Measurements from ENCODE around the gene GLYATL1B. TPM values are rescaled to one million over a fixed set of nuclear protein-coding genes. Genes with fewer than 3 reads are reported as not detected.
"Not testable (repeated sequence)": the region's sequence is repeated elsewhere in the genome, so short reads cannot be mapped to it uniquely, and the experiment has no call there.

Gene GLYATL1B
- total RNA-seq, 4 donors from 2014 or later, result not detected

GRCh38 chr11:59062602-59063529 lies 23.2 kb upstream of the GLYATL1B start:
- 49 to 52% methylated on average over 56 of the region's 56 CpGs for WGBS, 2 donors
- no peak for DNase-seq (ENCODE audit: low spot score in 2 of 2)
- intact Hi-C loops (cut with DNase I; ENCODE audit: low total_unique reads), result no loop called here
- TF ChIP-seq POLR2A (IDR thresholded peaks at IDR 0.05), result no peak
- TF ChIP-seq CTCF (IDR thresholded peaks at IDR 0.05), result no peak
- H3K4me3 ChIP-seq (ENCODE audit: low read depth, poor library complexity, severe bottlenecking), result no peak overlapping the region

GRCh38 chr11:59063996-59064727 lies 21.9 kb upstream of the GLYATL1B start:
- intact Hi-C loops (cut with DNase I; ENCODE audit: low total_unique reads); H3K4me3 ChIP-seq (ENCODE audit: low read depth, poor library complexity, severe bottlenecking); DNase-seq (ENCODE audit: low spot score in 2 of 2): not testable (repeated sequence)
- 76 to 82% methylated on average over 14 of the region's 14 CpGs for WGBS, 2 donors

- DNase-seq (ENCODE audit: low spot score in 2 of 2), result no peak
- WGBS, 2 donors, result 67 to 83% methylated on average over 1 of the region's 1 CpG
- intact Hi-C loops (cut with DNase I; ENCODE audit: low total_unique reads), result no loop called here
- TF ChIP-seq CTCF (IDR thresholded peaks at IDR 0.05) (no peak), POLR2A (IDR thresholded peaks at IDR 0.05) (no peak)
- H3K4me3 ChIP-seq (ENCODE audit: low read depth, poor library complexity, severe bottlenecking), result no peak overlapping the region
These were observed 17.0 kb upstream of the GLYATL1B start for GRCh38 chr11:59069087-59069486.

GRCh38 chr11:59076876-59077571 lies 9.1 kb upstream of the GLYATL1B start:
- 84 to 85% methylated on average over 8 of the region's 8 CpGs for WGBS, 2 donors
- intact Hi-C loops (cut with DNase I; ENCODE audit: low total_unique reads), result no loop called here
- no peak overlapping the region for H3K4me3 ChIP-seq (ENCODE audit: low read depth, poor library complexity, severe bottlenecking)
- TF ChIP-seq CTCF (IDR thresholded peaks at IDR 0.05) (no peak), POLR2A (IDR thresholded peaks at IDR 0.05) (no peak)
- DNase-seq (ENCODE audit: low spot score in 2 of 2), result no peak

GRCh38 chr11:59078435-59078834 lies 7.7 kb upstream of the GLYATL1B start:
- DNase-seq (ENCODE audit: low spot score in 2 of 2), result no peak
- intact Hi-C loops (cut with DNase I; ENCODE audit: low total_unique reads), result no loop called here
- WGBS, 2 donors, result 72 to 84% methylated on average over 2 of the region's 2 CpGs
- no peak overlapping the region for H3K4me3 ChIP-seq (ENCODE audit: low read depth, poor library complexity, severe bottlenecking)
- TF ChIP-seq POLR2A (IDR thresholded peaks at IDR 0.05) (no peak), CTCF (IDR thresholded peaks at IDR 0.05) (no peak)

GRCh38 chr11:59079086-59079485 lies 7.0 kb upstream of the GLYATL1B start:
- no peak overlapping the region for H3K4me3 ChIP-seq (ENCODE audit: low read depth, poor library complexity, severe bottlenecking)
- intact Hi-C loops (cut with DNase I; ENCODE audit: low total_unique reads), result no loop called here
- WGBS, 2 donors, result 82 to 83% methylated on average over 1 of the region's 1 CpG
- no peak for DNase-seq (ENCODE audit: low spot score in 2 of 2)
- TF ChIP-seq CTCF (IDR thresholded peaks at IDR 0.05) (no peak), POLR2A (IDR thresholded peaks at IDR 0.05) (no peak)

- DNase-seq (ENCODE audit: low spot score in 2 of 2); H3K4me3 ChIP-seq (ENCODE audit: low read depth, poor library complexity, severe bottlenecking); intact Hi-C loops (cut with DNase I; ENCODE audit: low total_unique reads): not testable (repeated sequence)
- WGBS, 2 donors, result 74 to 100% methylated on average over 1 to 2 of the region's 2 CpGs
These were observed 5.7 kb upstream of the GLYATL1B start for GRCh38 chr11:59080421-59080820.

GRCh38 chr11:59081430-59082020 lies 4.6 kb upstream of the GLYATL1B start:
- 48 to 49% methylated on average over 4 of the region's 4 CpGs for WGBS, 2 donors
- H3K4me3 ChIP-seq (ENCODE audit: low read depth, poor library complexity, severe bottlenecking); DNase-seq (ENCODE audit: low spot score in 2 of 2); intact Hi-C loops (cut with DNase I; ENCODE audit: low total_unique reads): not testable (repeated sequence)
